GM12801 (cell line): Measurements from ENCODE around the gene POLR2E.

ENCODE experiments used
- TF ChIP-seq, protein P1 (sequence below): IDR thresholded peaks from one replicate; pipeline ENCODE4 v1.5.1; 2011; ENCODE audit warnings: control low read depth; ENCODE audit not compliant: insufficient read length; ENCODE audit errors: extremely low read depth

The POLR2E gene

GRCh38 chr19:1116726-1117581 is 21.8 kb upstream of the POLR2E start:
- TF ChIP-seq, protein P1, sequence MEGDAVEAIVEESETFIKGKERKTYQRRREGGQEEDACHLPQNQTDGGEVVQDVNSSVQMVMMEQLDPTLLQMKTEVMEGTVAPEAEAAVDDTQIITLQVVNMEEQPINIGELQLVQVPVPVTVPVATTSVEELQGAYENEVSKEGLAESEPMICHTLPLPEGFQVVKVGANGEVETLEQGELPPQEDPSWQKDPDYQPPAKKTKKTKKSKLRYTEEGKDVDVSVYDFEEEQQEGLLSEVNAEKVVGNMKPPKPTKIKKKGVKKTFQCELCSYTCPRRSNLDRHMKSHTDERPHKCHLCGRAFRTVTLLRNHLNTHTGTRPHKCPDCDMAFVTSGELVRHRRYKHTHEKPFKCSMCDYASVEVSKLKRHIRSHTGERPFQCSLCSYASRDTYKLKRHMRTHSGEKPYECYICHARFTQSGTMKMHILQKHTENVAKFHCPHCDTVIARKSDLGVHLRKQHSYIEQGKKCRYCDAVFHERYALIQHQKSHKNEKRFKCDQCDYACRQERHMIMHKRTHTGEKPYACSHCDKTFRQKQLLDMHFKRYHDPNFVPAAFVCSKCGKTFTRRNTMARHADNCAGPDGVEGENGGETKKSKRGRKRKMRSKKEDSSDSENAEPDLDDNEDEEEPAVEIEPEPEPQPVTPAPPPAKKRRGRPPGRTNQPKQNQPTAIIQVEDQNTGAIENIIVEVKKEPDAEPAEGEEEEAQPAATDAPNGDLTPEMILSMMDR = no peak

- TF ChIP-seq, protein P1 = no peak
Observed at GRCh38 chr19:1115646-1116420, 20.7 kb upstream of the POLR2E start.

GRCh38 chr19:1113986-1114483 is 18.9 kb upstream of the POLR2E start:
- TF ChIP-seq, protein P1 = no peak

- TF ChIP-seq, protein P1 = no peak
Observed at GRCh38 chr19:1113030-1113985, 18.1 kb upstream of the POLR2E start.

- TF ChIP-seq, protein P1 = no peak
Observed at GRCh38 chr19:1112268-1113029, 17.3 kb upstream of the POLR2E start.

DNA sequence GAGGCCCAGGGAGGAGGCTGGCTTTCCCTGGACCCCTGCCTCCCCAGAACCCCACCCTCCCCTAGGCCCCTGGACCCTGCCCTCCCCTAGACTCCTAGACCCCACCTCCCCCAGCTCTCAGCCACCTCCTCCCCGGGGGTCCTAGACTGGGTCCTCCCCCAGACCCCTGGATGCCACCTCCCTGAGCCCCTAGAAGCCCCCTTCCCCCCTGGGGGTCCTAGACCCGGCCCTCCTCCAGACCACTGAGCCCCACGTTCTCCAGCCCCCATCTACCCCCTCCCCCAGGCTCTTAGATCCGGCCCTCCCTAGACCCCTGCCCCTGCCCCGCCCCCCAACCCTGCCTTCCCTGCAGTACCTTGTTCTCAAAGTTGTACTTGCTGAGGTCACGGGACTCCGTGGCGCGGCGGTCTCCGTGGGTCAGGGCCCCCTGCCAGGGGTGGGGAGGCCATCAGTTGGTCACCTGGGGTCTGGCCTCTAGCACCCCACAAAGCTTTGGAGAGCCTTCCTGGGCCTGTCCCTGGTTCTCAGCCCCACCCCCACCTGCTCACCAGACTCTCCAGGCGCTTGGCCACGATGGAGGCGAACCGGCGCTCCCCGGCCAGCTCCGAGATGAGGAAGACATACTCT is 16.6 kb upstream of the POLR2E start:
- TF ChIP-seq, protein P1 = no peak
